GM12878 (cell line): ENCODE data around the gene TBCB. TPM values are rescaled to one million over a fixed set of nuclear protein-coding genes. Genes with fewer than 3 reads are reported as not detected.
A peak's percentile ranks its signal among the peaks of the same experiment; 100 is the strongest.

ENCODE experiments used
- ATAC-seq: fragments of 200-7000 bp; cut with Tn5 transposase; 3 replicates; pipeline ENCODE4 v1.9.1; 2020; ENCODE audit warnings: mild to moderate bottlenecking, moderate library complexity
- BruUV-seq: library from RNA; stranded (reverse); fragments of 400-500 nt; replicated peaks from 2 replicates; lab custom pipeline; 2021; lab: Mats Ljungman, UMichigan
- CTCF ChIA-PET: fragments of 300-600 bp; sonication (Branson Sonifier 250); formaldehyde crosslinking; extraction: SDS; loops from one replicate; lab custom pipeline; 2021; ENCODE audit warnings: inconsistent platforms; lab: Yijun Ruan, JAX
- POLR2A ChIA-PET: fragments of 350-600 bp; formaldehyde crosslinking; extraction: SDS; loops from one replicate; lab custom pipeline; 2021; ENCODE audit warnings: inconsistent platforms; lab: Charles Lee
- RAD21 ChIA-PET: fragments of 300-600 bp; sonication (Branson Sonifier 250); formaldehyde crosslinking; loops from one replicate; lab custom pipeline; 2023; ENCODE audit warnings: antibody characterized with exemption; ENCODE audit not compliant: unreplicated experiment; lab: Charles Lee
- SMC1A ChIA-PET: fragments of 300-600 bp; sonication (Branson Sonifier 250); formaldehyde crosslinking; loops from one replicate; lab custom pipeline; 2023; ENCODE audit not compliant: unreplicated experiment, uncharacterized antibody; lab: Charles Lee
- DNase-seq: peaks from one replicate; pipeline ENCODE4 v3.0.0-alpha.2; 2011; ENCODE audit warnings: low read depth, low spot score
- FAIRE-seq: peaks from 3 replicates; lab custom pipeline; 2011; peaks lifted over from hg19 to GRCh38; lab: Jason Lieb, UNC
- H2AFZ ChIP-seq: 2 replicates; pipeline ENCODE4 v1.6.0; 2011; ENCODE audit warnings: low read depth, low read length, control low read depth; ENCODE audit not compliant: control insufficient read depth
- H3K27ac ChIP-seq: 2 replicates; pipeline ENCODE4 v1.5.1; 2011; ENCODE audit warnings: control low read depth; ENCODE audit not compliant: control insufficient read depth, insufficient read depth
- H3K27me3 ChIP-seq, 2 experiments: replicated peaks in 1 of 2; 2 replicates each; pipeline versions ENCODE4 v1.6.0 to v1.6.1; 2011; ENCODE audit warnings: low read length in 1 of 2; ENCODE audit not compliant: control insufficient read depth in 2 of 2, insufficient read depth in 2 of 2
- H3K36me3 ChIP-seq, 2 experiments: 2 replicates each; pipeline ENCODE4 v1.5.1; 2011; ENCODE audit warnings: low read length in 1 of 2; ENCODE audit not compliant: control insufficient read depth in 2 of 2, insufficient read depth in 2 of 2
- H3K4me1 ChIP-seq: 2 replicates; pipeline ENCODE4 v1.6.1; 2011; ENCODE audit warnings: mild to moderate bottlenecking, low read length, moderate library complexity, mixed read lengths; ENCODE audit not compliant: control insufficient read depth, insufficient read depth
- H3K4me2 ChIP-seq: 2 replicates; pipeline ENCODE4 v1.6.0; 2011; ENCODE audit warnings: control low read depth; ENCODE audit not compliant: control insufficient read depth, insufficient read depth
- H3K4me3 ChIP-seq: fragments of 200-600 bp; sonication (generic); 2 replicates; pipeline ENCODE4 v1.5.1; 2016
- H3K79me2 ChIP-seq: 2 replicates; pipeline ENCODE4 v1.6.0; 2011; ENCODE audit warnings: low read length; ENCODE audit not compliant: control insufficient read depth, insufficient read depth
- H3K9ac ChIP-seq: 2 replicates; pipeline ENCODE4 v1.8.0; 2011; ENCODE audit warnings: low read length, control low read depth, mixed read lengths; ENCODE audit not compliant: control insufficient read depth, insufficient read depth
- H3K9me3 ChIP-seq: replicated peaks from 3 replicates; pipeline ENCODE4 v1.5.1; 2011; ENCODE audit warnings: mild to moderate bottlenecking, low read length; ENCODE audit not compliant: control insufficient read depth, insufficient read depth
- H4K20me1 ChIP-seq: 2 replicates; pipeline ENCODE4 v1.6.0; 2011; ENCODE audit not compliant: control insufficient read depth, insufficient read depth
- PAX5 ChIP-seq: IDR thresholded peaks from 2 replicates; pipeline ENCODE4 v1.6.1; 2011; ENCODE audit warnings: low read depth, low read length, borderline replicate concordance
- RELA ChIP-seq: fragments of 450-650 bp; IDR thresholded peaks from 2 replicates; pipeline ENCODE4 v1.8.0; 2014; ENCODE audit warnings: borderline replicate concordance; ENCODE audit not compliant: partially characterized antibody
- RELB ChIP-seq: fragments of 450-650 bp; IDR thresholded peaks from 2 replicates; pipeline ENCODE4 v1.6.1; 2017; ENCODE audit warnings: low read depth, mild to moderate bottlenecking, moderate library complexity
- WRNIP1 ChIP-seq: IDR thresholded peaks from 2 replicates; pipeline ENCODE4 v1.6.1; 2011; ENCODE audit warnings: low read depth, low read length, improper control_type of control experiment, borderline replicate concordance
- YY1 ChIP-seq: IDR thresholded peaks from 2 replicates; pipeline ENCODE4 v1.6.1; 2011; ENCODE audit warnings: low read depth, mild to moderate bottlenecking, low read length
- ZBED1 ChIP-seq: IDR thresholded peaks from 2 replicates; pipeline ENCODE4 v1.6.1; 2016; ENCODE audit warnings: borderline replicate concordance
- ZNF592 ChIP-seq: fragments of 450-650 bp; IDR thresholded peaks from 2 replicates; pipeline ENCODE4 v1.6.1; 2017; ENCODE audit warnings: mild to moderate bottlenecking, moderate library complexity
- WGBS: methylation state at CpG from one replicate; pipeline ENCODE4 v1.1.6; 2016; ENCODE audit warnings: low lambda C conversion rate; ENCODE audit not compliant: insufficient replicate concordance, insufficient coverage; ENCODE audit errors: missing lambda C conversion rate; 5-methylcytosine and 5-hydroxymethylcytosine counted together
- in situ Hi-C: fragments of 300-500 bp; cut with MboI; formaldehyde crosslinking; loops from 9 replicates; pipeline ENCODE4 v1.14.3; 2018; ENCODE audit warnings: mixed read lengths
- intact Hi-C: fragments of 100-400 bp; cut with micrococcal nuclease; formaldehyde crosslinking; loops from one replicate; pipeline ENCODE4 v1.14.2; 2022; ENCODE audit not compliant: unreplicated experiment
- polyA plus RNA-seq, 11 experiments: library from polyadenylated mRNA; depleted of rRNA in 4 of 11; unstranded in 6 of 11; stranded (reverse) in 5 of 11; fragments of >200 nt; fragmentation: Nextera tagmentation in 4 of 11; fragmentation: Illumina TruSeq in 1 of 11; extraction: Ambion mirVana in 4 of 11; extraction: Trizol in 1 of 11; gene quantifications; 1 replicate in 1 of 11; 2 replicates in 10 of 11; pipeline versions ENCODE4 v1.2.1 to v1.2.3, GENCODE V29; 2011 to 2016; ENCODE audit warnings: inconsistent platforms in 2 of 11, missing spikeins in 2 of 11, low read depth in 1 of 11
- total RNA-seq, 4 experiments: library from RNA; depleted of rRNA in 3 of 4; stranded (reverse); fragments of >200 nt in 3 of 4; fragmentation: Illumina TruSeq in 1 of 4; extraction: Trizol in 1 of 4; gene quantifications; 2 replicates each; pipeline versions ENCODE4 v1.2.1 to v1.2.3, GENCODE V29; 2013 to 2021
- TF ChIP-seq, protein P1 (sequence below): fragments of 450-650 bp; IDR thresholded peaks from 2 replicates; pipeline ENCODE4 v1.6.1; 2017; ENCODE audit warnings: borderline replicate concordance
- TF ChIP-seq, protein P2 (sequence below): fragments of 450-650 bp; IDR thresholded peaks from 2 replicates; pipeline ENCODE4 v1.6.1; 2017; ENCODE audit warnings: mild to moderate bottlenecking, moderate library complexity

The TBCB gene
- total and polyA plus RNA-seq, 10 of the 15 experiments (the other 5 are each of a cell fraction or from before 2014, with no cell fraction given) = 9.4 to 193 (median 126) TPM

GRCh38 chr19:36125557-36125956 is 10.3 kb downstream of the TBCB start:
- RAD21 ChIA-PET = interaction anchor here (6.9 kb wide), 1 partner anchor 43 kb away, joined by 69 read pairs; no protein-coding TSS in a partner anchor
- in situ Hi-C loops = loop anchor here (5.0 to 10.0 kb wide), 2 partner anchors 47 to 969 kb away; no protein-coding TSS in a partner anchor

More at GRCh38 chr19:36125557-36125956, 10.3 kb downstream of the TBCB start:
- intact Hi-C loops = loop anchor here (10.0 kb wide), 1 partner anchor 1089 kb away; the partner anchor contains the start of genes ZNF383 and ZNF585B
- Histone ChIP-seq H3K9me3 (no peaks in the 10 kb centered on the region), H3K27ac (peak overlapping the region; percentile 55)
- SMC1A ChIA-PET = interaction anchor here (1.1 kb wide), 1 partner anchor 11 kb away, joined by 3 read pairs; the partner anchor contains the start of gene POLR2I
- TF ChIP-seq RELA (peak; percentile 84), ZNF592 (0 out of 2 replicates have a peak, but pooled peaks have one; percentile 49), ZBED1 (peak; percentile 54; the same call in 1 of the 2 replicates), RELB (peak; percentile 35; the same call in 1 of the 2 replicates), PAX5 (no peak), WRNIP1 (no peak), YY1 (peak; percentile 41; the same call in 1 of the 2 replicates)
- TF ChIP-seq, protein P1, sequence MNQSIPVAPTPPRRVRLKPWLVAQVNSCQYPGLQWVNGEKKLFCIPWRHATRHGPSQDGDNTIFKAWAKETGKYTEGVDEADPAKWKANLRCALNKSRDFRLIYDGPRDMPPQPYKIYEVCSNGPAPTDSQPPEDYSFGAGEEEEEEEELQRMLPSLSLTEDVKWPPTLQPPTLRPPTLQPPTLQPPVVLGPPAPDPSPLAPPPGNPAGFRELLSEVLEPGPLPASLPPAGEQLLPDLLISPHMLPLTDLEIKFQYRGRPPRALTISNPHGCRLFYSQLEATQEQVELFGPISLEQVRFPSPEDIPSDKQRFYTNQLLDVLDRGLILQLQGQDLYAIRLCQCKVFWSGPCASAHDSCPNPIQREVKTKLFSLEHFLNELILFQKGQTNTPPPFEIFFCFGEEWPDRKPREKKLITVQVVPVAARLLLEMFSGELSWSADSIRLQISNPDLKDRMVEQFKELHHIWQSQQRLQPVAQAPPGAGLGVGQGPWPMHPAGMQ = no peak
- TF ChIP-seq, protein P2, sequence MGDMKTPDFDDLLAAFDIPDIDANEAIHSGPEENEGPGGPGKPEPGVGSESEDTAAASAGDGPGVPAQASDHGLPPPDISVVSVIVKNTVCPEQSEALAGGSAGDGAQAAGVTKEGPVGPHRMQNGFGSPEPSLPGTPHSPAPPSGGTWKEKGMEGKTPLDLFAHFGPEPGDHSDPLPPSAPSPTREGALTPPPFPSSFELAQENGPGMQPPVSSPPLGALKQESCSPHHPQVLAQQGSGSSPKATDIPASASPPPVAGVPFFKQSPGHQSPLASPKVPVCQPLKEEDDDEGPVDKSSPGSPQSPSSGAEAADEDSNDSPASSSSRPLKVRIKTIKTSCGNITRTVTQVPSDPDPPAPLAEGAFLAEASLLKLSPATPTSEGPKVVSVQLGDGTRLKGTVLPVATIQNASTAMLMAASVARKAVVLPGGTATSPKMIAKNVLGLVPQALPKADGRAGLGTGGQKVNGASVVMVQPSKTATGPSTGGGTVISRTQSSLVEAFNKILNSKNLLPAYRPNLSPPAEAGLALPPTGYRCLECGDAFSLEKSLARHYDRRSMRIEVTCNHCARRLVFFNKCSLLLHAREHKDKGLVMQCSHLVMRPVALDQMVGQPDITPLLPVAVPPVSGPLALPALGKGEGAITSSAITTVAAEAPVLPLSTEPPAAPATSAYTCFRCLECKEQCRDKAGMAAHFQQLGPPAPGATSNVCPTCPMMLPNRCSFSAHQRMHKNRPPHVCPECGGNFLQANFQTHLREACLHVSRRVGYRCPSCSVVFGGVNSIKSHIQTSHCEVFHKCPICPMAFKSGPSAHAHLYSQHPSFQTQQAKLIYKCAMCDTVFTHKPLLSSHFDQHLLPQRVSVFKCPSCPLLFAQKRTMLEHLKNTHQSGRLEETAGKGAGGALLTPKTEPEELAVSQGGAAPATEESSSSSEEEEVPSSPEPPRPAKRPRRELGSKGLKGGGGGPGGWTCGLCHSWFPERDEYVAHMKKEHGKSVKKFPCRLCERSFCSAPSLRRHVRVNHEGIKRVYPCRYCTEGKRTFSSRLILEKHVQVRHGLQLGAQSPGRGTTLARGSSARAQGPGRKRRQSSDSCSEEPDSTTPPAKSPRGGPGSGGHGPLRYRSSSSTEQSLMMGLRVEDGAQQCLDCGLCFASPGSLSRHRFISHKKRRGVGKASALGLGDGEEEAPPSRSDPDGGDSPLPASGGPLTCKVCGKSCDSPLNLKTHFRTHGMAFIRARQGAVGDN = peak; percentile 94
- TF ChIP-seq, all 136 proteins: peak for 6
- WGBS = 40% methylated on average over 9 of the region's 9 CpGs
- ATAC-seq (peak; percentile 60), DNase-seq (no peak), FAIRE-seq (peak; percentile 84)
- ChIA-PET POLR2A (interaction anchor here (0.8 to 2.0 kb wide), 3 partner anchors 9 to 15 kb away, joined by 3 to 4 read pairs (median 3); partner anchors contain the start of genes POLR2I and TBCB), CTCF (interaction anchor here (1.1 to 5.5 kb wide), 5 partner anchors 9 to 90 kb away, joined by 3 to 76 read pairs (median 4); no protein-coding TSS in a partner anchor)
- H4K20me1 ChIP-seq = no peaks in the 10 kb centered on the region
- no peak overlapping the region for H3K4me3 ChIP-seq
- H3K4me1 ChIP-seq = peaks cover 11% of the 10 kb centered on the region
- H3K79me2 ChIP-seq = no peaks in the 10 kb centered on the region
- H3K4me2 ChIP-seq = no peak overlapping the region
- H3K9ac ChIP-seq = no peak overlapping the region
- BruUV-seq = no TSS peak
- no peak overlapping the region for H2AFZ ChIP-seq
- no peaks in the 10 kb centered on the region for H3K27me3 ChIP-seq
- H3K36me3 ChIP-seq = peaks cover 2 to 4% of the 10 kb centered on the region in 2 experiments; a peak in 3 of 4 replicates
